OCI-M2 (cell line): ENCODE measurements around the gene USP34.
"Not testable (repeated sequence)": the region's sequence is repeated elsewhere in the genome, so short reads cannot be mapped to it uniquely, and the experiment has no call there.

Source experiments
- DNase-seq: peaks from one replicate; lab custom pipeline; 2025; ENCODE audit not compliant: unreplicated experiment; lab: John Stamatoyannopoulos, UW

USP34 gene

DNA sequence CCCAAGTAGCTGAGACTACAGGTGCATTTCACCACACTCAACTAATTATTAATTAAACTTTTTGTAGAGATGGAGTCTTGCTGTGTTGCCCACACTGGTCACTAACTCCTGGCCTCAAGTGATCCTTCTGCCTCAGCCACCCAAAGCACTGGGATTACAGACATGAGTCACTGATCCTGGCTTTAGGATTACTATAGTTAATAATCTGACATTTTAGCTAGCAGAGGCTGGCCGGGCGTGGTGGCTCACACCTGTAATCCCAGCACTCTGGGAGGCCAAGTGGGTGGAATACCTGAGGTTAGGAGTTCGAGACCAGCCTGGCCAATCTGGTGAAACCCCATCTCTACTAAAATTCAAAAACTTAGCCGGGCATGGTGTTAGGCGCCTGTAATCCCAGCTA, 39.5 kb downstream of the USP34 start:
- no peak for DNase-seq

DNA sequence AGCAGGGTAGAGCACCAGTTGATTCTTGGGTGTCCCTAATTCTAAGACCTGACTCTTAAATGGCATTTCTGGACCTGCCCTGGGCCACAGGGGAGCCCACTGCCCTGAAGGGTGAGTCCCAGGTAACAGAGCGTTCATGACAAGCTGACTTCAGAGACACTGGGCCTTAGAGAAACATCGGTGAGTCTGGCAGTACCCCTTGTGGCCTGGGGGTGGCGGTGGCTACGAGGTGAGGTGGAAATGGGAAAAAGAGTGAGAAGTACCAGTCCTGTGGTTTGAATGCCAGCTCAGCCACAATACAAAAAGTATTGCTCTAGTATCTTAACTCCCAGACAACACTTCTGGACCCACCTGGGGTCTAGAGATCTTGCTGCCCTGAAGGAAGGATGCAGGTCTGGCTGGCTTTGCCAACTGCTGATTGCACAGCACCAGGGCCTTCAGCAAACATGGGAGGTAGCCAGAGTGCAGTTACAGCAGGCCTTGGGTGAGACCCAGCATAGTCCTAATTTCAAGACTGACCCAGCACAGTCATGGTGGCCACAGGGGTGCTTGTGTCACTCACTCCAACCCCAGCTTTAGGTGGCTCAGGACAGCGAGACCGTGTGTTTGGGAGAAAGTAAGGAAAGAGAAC, 44.5 kb downstream of the USP34 start:
- DNase-seq, result no peak

- DNase-seq, result no peak
Measured at GRCh38 chr2:61425605-61426155, 45.2 kb downstream of the USP34 start.

GRCh38 chr2:61423714-61424113, 47.2 kb downstream of the USP34 start:
- no peak for DNase-seq

GRCh38 chr2:61421611-61422010, 49.3 kb downstream of the USP34 start:
- no peak for DNase-seq

DNA sequence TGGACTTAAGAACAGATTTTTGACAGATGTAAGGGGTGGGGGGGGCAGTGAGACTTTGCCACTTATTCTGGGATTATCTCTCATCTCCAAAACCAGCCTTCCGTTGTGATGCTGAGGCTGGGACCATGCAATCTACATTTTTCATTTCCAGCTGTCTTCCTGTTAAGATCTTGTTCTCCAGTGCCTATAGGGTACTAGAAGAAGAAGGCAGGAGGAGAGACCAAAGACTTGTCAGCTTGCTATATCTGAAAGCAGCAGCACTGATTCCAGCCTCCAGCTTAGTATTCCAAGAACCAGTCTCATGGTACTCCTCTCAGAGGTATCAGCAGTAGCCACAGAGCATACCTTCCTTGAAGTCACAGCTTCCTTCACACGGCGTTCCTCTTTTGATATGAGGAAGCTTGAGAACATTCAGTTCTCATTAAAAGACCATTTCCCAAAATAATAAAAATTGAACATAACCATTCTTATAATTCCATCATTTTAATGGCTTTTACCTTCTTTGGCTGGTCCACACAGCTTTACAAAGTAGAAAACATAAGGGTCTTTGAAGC, 49.8 kb downstream of the USP34 start:
- DNase-seq, result no peak

GRCh38 chr2:61419570-61419969, 51.3 kb downstream of the USP34 start:
- no peak for DNase-seq

- DNase-seq, result no peak
Measured at GRCh38 chr2:61419129-61419528, 51.8 kb downstream of the USP34 start.

- no peak for DNase-seq
Measured at GRCh38 chr2:61416871-61417645, 53.8 kb downstream of the USP34 start.

DNA sequence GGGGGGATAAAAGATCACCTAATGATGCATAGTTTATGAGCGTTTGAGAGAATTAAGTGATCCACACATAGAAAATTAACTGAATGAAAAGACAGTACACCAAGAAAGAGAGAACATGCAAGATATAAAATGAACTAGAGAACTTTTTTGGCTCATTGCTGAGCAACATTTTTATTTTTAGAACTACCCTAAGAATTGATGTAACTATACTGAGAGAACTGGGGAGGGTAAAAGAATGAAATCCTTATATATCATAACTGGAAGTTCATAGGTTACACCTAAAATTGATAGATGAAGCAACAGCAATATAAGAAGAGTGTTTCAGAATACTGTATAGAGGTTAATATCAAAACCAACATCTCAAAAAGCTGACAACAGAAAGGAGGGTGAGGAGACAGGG, 55.6 kb downstream of the USP34 start:
- no peak for DNase-seq

DNA sequence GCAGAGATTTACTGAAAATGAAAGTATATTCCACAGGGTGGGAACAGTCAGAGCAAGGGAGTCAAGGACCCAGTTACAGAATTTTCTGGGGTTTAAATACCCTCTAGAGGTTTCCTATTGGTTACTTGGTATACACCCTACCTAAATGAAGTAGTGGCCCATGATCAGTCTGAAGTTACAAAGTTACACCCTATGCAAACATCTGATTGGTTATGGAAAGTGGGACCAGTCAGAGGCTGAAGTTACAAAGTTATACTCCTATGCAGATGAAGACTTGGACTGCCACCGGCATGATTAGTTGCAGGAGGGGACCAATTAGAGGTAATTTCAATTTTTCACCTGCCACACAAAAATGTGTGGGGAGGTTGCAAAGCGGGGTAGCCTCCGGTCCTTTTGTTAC, 56.2 kb downstream of the USP34 start:
- DNase-seq, result no peak

GRCh38 chr2:61411109-61411508, 59.8 kb downstream of the USP34 start:
- DNase-seq, result no peak

- DNase-seq, result no peak
Measured at GRCh38 chr2:61410185-61410584, 60.7 kb downstream of the USP34 start.

DNA sequence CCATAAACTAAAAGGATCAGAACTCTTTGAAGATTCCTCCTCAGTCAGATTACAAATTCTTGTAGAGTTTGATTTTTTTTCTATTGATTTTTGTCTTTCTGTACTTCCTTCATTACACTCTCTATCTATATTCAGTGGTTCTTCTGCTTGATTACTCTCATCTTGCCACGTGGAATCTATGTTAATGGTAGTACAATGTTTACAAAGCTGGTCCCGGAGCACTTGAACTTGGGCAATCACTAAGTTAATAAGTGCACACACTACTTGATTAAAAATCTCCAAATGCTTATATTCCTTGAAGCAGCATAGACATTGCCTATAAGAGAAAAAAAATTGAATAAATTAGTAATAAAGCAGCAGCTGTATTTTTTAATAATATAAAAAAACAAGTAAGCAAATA, 65.1 kb downstream of the USP34 start:
- DNase-seq, result no peak

GRCh38 chr2:61404438-61404837, 66.4 kb downstream of the USP34 start:
- no peak for DNase-seq

GRCh38 chr2:61398413-61398812, 72.5 kb downstream of the USP34 start:
- no peak for DNase-seq

- DNase-seq, result no peak
Measured at GRCh38 chr2:61396005-61396404, 74.9 kb downstream of the USP34 start.

DNA sequence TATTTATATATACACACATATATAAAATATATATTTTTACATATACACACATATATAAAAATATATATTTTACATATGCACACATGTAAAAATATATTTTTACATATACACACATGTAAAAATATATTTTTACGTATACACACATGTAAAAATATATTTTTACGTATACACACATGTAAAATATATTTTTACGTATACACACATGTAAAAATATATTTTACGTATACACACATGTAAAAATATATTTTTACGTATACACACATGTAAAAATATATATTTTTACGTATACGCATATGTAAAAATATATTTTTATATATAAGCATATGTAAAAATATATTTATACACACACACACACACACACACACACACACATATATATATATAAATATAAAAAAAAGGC, 83.3 kb downstream of the USP34 start:
- DNase-seq, result not testable (repeated sequence)

GRCh38 chr2:61380882-61381197, 90.0 kb downstream of the USP34 start:
- not testable (repeated sequence) for DNase-seq

- no peak for DNase-seq
Measured at GRCh38 chr2:61380056-61380881, 90.6 kb downstream of the USP34 start.

GRCh38 chr2:61379521-61379920, 91.4 kb downstream of the USP34 start:
- no peak for DNase-seq
